DMS153 (cell line): ENCODE data around the gene EEF1AKMT2.

Experiments used
- DNase-seq: peaks from one replicate; lab custom pipeline; 2025; lab: John Stamatoyannopoulos, UW

The EEF1AKMT2 gene

DNA sequence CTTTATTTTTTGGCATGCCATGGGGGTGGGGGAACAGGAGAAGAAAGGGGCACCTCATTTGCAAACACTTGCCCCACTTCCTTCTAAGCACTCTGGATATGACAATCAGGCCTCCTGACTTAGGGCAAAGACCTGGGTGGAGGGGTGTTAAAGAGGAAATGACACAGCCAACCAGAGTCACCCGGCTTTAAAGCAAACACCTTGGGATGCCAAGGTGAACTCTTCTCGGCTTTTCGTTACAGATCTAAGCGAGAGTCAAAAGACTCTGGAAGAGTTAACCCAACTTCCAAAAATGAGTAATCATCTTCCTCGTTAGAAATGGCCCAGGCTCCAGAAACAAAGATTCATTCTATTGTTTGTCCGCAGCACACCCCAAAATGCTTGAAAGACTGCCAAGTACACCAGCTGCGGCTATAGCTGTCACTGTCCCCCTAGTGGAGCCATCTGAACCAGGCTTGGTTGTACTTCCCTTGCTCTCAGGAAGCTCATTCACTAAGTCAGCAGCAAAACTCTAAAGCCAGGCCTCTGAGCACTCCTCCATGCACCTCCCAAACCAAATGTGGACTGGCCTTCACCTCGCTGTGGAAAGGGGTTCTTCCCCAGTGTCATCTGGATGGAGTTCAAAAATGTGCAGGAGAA is 72.4 kb downstream of the EEF1AKMT2 start:
- DNase-seq = no peak

- peak; percentile 36 for DNase-seq
Measured at GRCh38 chr10:124717911-124718741, 73.6 kb downstream of the EEF1AKMT2 start.

DNA sequence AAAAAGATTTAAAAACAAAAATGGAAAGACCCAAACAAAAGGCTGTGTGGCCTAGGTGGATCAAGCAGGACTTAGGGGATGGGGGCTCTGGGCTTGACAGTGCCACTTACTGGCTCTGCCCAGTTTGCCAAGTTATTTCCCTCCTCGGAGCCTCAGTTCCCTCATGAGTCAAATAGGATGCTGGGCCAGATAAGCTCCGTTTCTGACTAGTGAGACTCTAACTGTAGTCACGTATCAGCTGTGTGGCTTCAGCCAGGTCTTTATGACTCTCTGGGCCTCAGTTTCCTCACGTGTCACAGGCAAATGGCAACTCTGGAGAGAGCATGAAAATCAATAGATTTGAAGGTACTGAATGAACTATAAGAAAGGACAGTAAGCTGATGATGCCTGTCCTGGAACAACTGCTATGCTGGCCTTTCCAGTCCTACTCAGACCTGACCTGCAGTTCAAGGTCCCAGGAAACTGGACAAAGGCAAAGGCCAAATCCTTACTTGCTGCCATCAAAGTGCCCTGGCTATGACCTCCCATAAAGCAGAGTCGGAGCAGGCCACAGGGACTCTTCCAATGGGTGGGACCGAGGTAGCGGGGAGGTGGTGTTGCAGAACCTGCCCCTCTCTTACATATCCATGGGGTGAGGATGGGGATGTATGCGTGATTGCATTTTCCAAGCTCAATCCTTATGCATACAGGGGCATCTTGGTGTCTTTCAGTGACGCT is 74.5 kb downstream of the EEF1AKMT2 start:
- DNase-seq = no peak

- DNase-seq = no peak
Measured at GRCh38 chr10:124716369-124716768, 75.3 kb downstream of the EEF1AKMT2 start.

DNA sequence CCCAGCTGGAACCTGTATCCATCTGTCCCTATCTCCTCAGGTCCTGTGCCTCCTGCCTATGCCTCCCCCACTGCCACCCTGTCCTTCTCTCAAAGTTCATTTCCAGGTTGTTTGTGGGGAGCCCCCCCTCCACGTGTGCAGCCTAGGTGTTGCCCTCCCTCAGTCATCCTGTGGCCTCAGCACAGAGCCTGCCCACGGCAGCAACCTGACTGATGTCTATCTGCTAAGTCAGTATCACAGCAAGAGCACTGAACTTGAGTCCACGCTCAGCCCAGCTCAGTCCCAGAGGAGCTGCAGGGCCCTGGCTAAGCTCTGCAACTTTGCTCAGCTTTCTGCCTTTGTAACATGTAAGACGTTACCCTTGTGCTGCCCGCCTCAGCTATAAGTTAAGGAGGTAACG is 76.2 kb downstream of the EEF1AKMT2 start:
- DNase-seq = no peak

DNA sequence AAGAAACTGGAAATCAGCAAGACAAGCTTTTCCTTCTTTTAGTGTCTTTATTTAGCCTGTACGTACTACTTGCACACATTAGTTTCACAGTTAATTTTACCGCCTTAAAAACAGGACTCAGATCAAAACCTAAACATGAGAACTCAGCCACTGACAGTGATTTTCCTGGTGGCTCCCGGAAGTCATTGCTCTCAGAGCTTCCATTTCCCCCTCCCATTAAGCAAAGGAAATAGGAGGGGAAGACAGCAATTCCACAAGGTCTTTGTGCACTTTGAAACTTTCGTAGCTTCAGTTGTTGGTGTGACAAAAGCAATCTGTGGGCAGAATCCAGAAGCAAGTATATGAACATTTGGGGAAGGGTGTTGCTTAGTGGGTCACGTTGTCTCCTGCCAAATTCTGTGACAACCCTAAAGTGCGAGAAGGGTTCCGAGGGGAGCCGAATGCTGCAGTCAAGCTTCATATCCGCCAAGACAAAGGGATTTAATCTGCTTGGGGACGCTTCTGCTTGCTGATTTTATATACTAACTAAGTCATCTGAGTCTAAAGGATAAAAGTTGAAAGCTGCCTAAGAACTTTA is 77.9 kb downstream of the EEF1AKMT2 start:
- DNase-seq = no peak

DNA sequence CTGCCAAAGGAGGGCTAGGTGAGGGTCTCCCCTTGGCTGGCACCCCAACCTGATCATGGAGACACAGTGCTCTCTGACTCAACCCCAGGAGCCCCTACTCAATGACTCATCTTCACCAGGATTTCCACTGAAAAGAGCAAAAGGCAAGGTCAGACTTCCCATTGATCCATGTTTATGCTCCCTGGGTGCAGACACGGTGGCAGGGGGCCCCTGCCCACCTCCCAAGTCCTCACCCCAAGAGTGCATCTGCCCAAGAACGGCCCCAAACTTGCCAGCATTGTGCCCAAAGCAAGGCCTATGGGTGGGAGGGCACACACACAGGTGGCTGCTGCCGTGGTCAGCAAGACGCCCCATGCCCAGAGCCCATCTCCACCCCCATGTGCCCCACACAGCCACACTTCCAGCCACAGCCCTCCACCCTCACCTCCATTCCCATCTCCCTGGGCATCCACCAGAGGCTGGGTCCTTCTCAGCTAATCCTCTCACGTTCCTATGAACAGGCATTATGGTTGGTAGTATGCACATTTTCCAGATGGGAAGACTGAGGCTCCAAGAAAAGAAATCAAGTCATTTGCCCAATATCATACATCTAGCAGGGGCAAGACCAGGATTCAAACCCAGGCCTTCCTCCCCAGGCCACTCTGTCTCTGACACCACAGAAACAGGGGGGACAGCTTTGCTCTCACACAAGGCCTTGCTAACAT is 78.8 kb downstream of the EEF1AKMT2 start:
- DNase-seq = no peak

GRCh38 chr10:124711145-124711544 is 80.5 kb downstream of the EEF1AKMT2 start:
- no peak for DNase-seq

DNA sequence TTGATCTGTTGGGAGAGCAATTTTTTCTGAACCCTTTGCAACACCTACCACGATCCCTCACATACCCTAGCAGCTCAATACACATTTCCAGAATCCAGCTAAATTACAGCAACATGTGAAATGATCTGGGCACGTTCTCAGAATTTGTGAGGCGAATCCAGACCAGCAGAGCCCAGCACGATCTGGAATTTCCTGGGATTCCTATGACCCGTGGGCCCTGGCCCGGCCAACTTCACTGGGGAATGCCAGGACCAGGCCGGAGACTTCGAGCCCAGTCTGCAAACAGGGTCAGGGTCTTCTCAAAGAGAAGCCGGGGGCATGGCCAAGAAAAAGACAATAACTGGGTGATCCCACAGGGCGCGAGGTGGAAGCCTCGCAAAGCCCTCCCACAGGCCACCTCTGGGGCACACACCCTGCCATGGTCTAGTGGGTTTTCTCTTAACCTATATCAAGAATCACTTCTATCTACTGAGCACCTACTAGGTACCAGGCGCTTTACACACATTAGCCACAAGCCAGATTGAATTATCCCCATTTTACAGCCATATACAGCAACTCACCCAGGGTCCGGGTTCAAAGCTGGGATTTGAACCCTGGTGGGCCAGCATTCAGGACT is 81.3 kb downstream of the EEF1AKMT2 start:
- DNase-seq = no peak

DNA sequence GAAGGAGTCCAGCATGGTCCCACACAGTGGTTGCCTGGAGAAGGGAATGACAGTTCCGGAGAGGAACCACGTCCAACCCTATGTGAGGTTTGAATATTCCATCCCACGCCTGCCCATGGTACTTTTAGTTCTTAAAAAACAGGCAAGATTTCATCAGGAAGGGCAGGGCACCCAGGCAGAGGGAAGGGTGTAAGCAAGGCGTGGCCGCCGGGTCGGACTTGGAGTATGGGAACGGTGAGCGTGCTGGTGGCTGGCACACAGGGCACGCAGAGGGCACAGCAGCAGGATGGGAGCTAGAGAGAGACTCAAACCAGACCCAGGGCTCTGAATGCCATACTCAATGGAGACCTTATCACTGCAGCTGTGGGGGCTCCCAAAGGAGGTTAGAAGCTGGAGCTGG is 81.8 kb downstream of the EEF1AKMT2 start:
- no peak for DNase-seq

GRCh38 chr10:124708922-124709520 is 82.7 kb downstream of the EEF1AKMT2 start:
- no peak for DNase-seq

DNA sequence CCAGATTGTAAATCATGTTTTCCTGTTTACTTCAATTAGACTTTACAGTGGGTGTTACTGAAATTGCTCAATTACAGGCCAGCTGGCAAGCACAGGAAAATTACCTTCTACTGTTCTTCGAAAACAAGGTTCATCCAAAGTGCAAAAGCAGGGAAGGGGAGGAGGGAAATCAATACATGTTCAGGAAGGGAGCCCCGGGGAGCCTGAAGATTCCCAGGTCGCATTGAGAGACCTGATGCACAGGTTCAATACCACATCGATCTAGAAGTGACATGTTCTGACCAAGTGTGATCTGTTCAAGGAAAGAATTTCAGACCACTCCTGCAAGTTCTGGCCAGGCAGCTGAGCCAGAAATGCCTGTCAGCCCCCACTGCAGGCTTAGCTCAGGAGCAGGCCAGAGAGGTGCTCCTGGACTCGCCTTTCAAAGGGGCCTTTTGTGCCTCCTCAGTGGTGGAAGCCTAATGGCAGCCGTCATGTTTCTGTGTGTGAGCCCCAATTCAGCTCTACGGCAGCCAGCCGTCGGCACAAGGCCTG is 83.4 kb downstream of the EEF1AKMT2 start:
- peak; percentile 5 for DNase-seq
